IgD-negative memory B cell (primary cell): ENCODE measurements around the gene ST6GALNAC1. TPM values are rescaled to one million over a fixed set of nuclear protein-coding genes. Genes with fewer than 3 reads are reported as not detected.

Source experiments
- H3K27ac Mint-ChIP-seq, 3 donors: one replicate each; pipeline ENCODE4 v1.8.0; 2020 to 2022; ENCODE audit warnings: mild to moderate bottlenecking in 3 of 3, mixed read lengths in 3 of 3, moderate library complexity in 1 of 3
- H3K27me3 Mint-ChIP-seq: one replicate; pipeline ENCODE4 v1.8.0; 2021; ENCODE audit warnings: mixed read lengths
- H3K36me3 Mint-ChIP-seq: one replicate; pipeline ENCODE4 v1.8.0; 2020; ENCODE audit warnings: mild to moderate bottlenecking, mixed read lengths
- H3K4me1 Mint-ChIP-seq, 3 donors: one replicate each; pipeline ENCODE4 v1.8.0; 2020 to 2022; ENCODE audit warnings: mixed read lengths in 3 of 3, mild to moderate bottlenecking in 1 of 3
- H3K4me3 Mint-ChIP-seq, 4 donors: one replicate each; pipeline ENCODE4 v1.8.0; 2020 to 2022; ENCODE audit warnings: mild to moderate bottlenecking in 4 of 4, mixed read lengths in 4 of 4, moderate library complexity in 3 of 4
- H3K9me3 Mint-ChIP-seq, 3 donors: one replicate each; pipeline ENCODE4 v1.8.0; 2020 to 2021; ENCODE audit warnings: mixed read lengths in 3 of 3, mild to moderate bottlenecking in 1 of 3
- polyA plus RNA-seq: library from polyadenylated mRNA; unstranded; fragments of 300-500 nt; fragmentation: Illumina TruSeq; gene quantifications from one replicate; pipeline ENCODE4 v1.2.3, GENCODE V29; 2021

Gene ST6GALNAC1
- polyA plus RNA-seq, 1 donor from 2014 or later: 0.44 TPM

DNA sequence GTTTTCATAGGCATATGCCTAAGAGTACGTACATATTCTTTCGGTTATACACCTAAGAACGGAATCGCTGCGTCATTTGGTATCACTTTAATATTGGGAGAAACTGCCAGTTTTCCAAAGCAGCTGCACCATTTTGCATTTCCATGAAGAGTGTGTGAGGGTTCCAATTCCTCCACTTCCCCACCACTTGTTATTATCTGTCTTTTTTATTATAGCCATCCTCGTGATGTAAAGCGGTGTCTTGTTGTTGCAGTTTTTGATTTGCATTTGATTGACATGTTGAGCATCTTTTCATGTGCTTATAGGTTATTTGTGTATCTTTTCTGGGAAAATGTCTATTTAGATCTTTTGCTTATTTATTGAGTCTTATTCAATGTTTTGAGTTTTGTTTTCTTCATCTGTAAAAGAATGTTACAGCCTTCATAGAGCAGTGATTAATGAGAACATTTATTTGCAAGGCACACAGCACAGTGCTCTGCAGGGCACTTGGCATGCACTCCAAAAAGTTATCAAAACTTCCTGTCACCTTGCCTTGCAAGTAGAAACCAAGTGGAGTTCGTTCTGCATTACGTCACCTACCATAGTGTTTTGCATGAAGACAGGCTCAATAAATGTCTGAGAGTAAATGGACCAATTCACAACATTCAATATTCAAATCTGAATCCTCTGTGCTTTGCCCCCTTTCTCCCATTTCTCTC, 26.6 kb upstream of the ST6GALNAC1 start:
- peak overlapping the region in 2 of 3 donors; percentile 8 to 57 for H3K27ac Mint-ChIP-seq
- peaks cover 0 to 7% (median 5%) of the 10 kb centered on the region in 3 donors for H3K9me3 Mint-ChIP-seq
- H3K36me3 Mint-ChIP-seq: no peaks in the 10 kb centered on the region
- peaks cover 7 to 20% (median 17%) of the 10 kb centered on the region in 3 donors for H3K4me1 Mint-ChIP-seq
- H3K4me3 Mint-ChIP-seq: peak overlapping the region in 2 of 4 donors; percentile 74 to 96
- H3K27me3 Mint-ChIP-seq: peaks cover 9% of the 10 kb centered on the region

DNA sequence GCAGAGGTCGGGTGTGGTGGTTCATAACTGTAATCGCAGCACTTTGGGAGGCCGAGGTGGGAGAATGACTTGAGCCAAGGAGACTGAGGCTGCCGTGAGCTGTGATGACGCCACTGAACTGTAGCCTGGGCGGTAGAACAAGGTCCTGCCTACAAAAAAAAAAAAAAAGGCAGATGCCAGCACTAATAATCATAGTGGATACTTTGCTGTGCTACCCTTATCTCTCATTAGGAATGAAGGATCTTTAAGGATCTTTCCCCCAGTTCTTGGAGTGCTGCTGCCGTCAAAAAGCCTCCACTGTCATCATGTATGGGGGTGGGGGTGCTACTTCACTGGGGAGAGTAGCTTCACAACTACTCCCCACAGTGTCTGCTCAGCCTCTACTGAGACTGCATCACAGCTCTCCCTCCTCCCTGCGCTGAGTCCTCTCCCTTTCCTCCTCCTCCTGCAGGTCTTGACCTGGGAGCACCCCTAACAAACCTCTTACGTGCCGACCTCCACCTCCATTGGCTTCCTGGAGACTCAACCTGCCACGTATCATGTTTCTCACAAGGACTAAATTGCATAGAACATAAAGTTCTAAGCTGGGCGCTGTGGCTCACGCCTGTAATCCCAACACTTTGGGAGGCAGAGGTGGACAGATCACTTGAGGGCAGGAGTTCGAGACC, 24.4 kb upstream of the ST6GALNAC1 start:
- Mint-ChIP-seq H3K9me3 (peaks cover 0 to 7% (median 5%) of the 10 kb centered on the region in 3 donors), H3K4me3 (no peak overlapping the region), H3K27me3 (peaks cover 19% of the 10 kb centered on the region), H3K27ac (no peak overlapping the region), H3K4me1 (peaks cover 7 to 20% (median 17%) of the 10 kb centered on the region in 3 donors), H3K36me3 (peaks cover 2% of the 10 kb centered on the region)

DNA sequence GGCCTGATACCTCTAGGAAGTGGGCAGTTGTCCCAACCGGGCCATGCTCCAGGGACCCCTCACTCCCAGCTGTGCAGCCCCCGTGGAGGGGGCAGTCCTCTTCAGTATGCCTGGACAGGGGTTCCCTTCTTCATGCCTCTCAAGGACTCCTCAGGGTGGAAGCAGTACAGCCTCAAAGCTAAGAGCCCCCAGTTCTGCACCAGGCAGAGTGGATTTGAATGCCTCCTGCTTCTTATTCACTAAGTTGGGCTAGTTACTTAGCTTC, 23.9 kb upstream of the ST6GALNAC1 start:
- H3K4me3 Mint-ChIP-seq: no peak overlapping the region
- no peak overlapping the region for H3K27ac Mint-ChIP-seq
- H3K36me3 Mint-ChIP-seq: peaks cover 2% of the 10 kb centered on the region
- peaks cover 0 to 5% (median 5%) of the 10 kb centered on the region in 3 donors for H3K9me3 Mint-ChIP-seq
- peaks cover 19% of the 10 kb centered on the region for H3K27me3 Mint-ChIP-seq
- H3K4me1 Mint-ChIP-seq: peaks cover 5 to 18% (median 17%) of the 10 kb centered on the region in 3 donors

DNA sequence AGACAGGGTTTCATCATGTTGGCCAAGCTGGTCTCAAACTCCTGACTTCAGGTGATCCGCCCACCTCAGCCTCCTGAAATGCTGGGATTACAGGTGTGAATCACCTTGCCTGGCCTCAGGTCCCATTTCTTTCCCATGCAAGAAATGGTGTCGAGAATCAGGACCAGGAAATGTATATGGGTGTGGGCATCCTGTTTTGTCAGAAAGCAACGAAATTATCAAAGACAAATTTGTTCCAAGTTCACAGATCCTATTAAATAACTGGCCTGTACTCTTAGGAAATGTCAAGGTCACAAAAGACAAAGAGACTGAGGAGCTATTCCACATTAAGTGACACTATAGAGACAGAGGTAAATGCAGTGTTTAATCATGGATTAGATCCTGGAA, 17.1 kb upstream of the ST6GALNAC1 start:
- no peaks in the 10 kb centered on the region for H3K9me3 Mint-ChIP-seq
- no peak overlapping the region for H3K27ac Mint-ChIP-seq
- H3K4me1 Mint-ChIP-seq: peaks cover 7% of the 10 kb centered on the region in 3 donors
- H3K27me3 Mint-ChIP-seq: peaks cover 20% of the 10 kb centered on the region
- peaks cover 4% of the 10 kb centered on the region for H3K36me3 Mint-ChIP-seq
- H3K4me3 Mint-ChIP-seq: no peak overlapping the region

DNA sequence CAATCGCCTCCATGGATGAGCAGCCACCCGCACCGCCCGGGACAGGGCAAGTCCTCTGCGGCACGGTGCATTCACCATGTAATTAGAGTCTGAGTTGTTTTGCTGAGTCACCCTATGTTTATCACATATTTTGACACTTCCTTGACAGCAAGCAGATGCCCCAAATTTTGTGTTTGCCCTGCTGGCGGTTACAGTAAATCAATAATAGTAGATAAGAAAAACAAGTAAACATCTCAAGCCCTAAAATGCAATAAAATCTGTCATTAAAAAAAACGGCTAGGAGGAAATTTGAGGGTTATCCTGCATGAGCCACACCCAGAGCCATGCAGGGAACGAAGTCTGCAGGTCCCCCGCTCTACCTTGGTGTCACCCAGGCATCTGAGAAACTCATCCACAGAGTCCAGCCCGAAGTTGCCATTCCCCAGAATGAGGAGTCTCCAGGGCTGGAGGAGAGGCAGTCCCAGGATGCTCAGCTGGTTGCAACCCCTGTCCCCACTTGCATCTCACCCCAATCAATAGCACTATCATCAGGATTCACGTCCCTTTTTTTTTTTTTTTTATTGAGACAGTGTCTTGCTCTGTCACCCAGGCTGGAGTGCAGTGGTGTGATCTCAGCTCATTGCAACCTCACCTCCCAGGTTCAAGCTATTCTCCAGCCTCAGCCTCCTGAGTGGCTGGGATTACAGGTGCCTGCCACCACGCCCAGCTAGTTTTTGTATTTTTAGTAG, 16.5 kb upstream of the ST6GALNAC1 start:
- Mint-ChIP-seq H3K27me3 (peaks cover 18% of the 10 kb centered on the region), H3K4me1 (peaks cover 7% of the 10 kb centered on the region in 3 donors), H3K36me3 (peaks cover 4% of the 10 kb centered on the region), H3K4me3 (no peak overlapping the region), H3K9me3 (no peaks in the 10 kb centered on the region), H3K27ac (no peak overlapping the region)

DNA sequence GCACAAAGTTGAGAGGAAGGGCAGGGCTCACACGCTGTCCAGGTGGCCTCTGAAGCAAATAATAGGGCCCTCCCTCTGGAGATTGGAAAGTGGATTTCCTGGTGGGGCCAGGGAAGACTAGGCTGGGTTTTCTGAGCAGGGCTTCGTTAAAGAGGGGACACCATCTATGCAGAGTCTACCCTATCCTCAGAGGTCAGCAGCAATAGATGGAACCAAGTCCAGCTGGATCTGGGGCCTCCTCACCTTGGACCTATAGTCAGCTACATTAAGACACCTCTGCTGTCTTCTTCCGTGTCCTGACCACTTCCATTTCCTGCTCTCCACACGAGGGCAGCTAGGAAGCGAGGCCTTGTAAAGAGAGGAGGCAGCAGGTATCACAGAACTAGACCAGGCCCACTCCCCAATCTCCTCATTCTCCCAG, 14.7 kb upstream of the ST6GALNAC1 start:
- peaks cover 8% of the 10 kb centered on the region for H3K27me3 Mint-ChIP-seq
- H3K36me3 Mint-ChIP-seq: peaks cover 2% of the 10 kb centered on the region
- peaks cover 7% of the 10 kb centered on the region in 3 donors for H3K4me1 Mint-ChIP-seq
- no peaks in the 10 kb centered on the region for H3K9me3 Mint-ChIP-seq
- H3K27ac Mint-ChIP-seq: no peak overlapping the region
- H3K4me3 Mint-ChIP-seq: no peak overlapping the region

DNA sequence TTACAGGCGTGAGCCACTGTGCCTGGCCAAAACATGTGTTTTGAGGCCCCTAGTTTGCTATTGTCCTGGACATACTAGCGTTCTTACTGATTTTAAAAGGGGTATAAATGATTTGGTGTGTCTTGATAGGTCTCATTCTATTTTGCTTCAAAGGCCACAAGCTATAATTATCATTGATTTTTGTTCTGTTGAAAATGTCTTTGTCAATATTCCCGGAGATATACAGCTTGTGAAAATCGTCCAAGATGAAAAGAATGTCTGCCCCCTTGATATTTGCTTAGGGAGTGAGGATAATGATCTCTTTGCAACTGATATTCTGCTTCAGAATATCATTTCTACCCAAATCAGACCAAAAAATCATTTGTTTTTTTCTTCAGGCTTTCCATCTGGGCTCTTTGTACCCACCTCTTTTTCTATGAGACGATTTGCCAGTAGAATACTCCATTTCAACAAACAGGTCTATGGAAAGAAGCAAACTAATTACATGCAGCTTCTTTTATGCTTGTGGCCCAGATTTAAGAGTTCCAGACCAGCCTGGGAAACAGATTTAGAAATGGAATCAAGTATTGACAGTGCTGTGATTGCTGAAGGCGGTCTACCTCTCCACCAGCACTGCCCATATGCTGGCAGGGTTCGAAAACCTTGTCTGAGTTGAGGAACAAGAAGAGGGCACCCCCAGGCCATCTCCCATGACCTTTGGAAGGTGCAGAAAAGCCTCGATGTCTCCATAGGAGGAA, 14.1 kb upstream of the ST6GALNAC1 start:
- peaks cover 8% of the 10 kb centered on the region for H3K27me3 Mint-ChIP-seq
- peaks cover 7% of the 10 kb centered on the region in 3 donors for H3K4me1 Mint-ChIP-seq
- no peak overlapping the region for H3K27ac Mint-ChIP-seq
- no peak overlapping the region for H3K4me3 Mint-ChIP-seq
- H3K36me3 Mint-ChIP-seq: peaks cover 2% of the 10 kb centered on the region
- H3K9me3 Mint-ChIP-seq: no peaks in the 10 kb centered on the region

DNA sequence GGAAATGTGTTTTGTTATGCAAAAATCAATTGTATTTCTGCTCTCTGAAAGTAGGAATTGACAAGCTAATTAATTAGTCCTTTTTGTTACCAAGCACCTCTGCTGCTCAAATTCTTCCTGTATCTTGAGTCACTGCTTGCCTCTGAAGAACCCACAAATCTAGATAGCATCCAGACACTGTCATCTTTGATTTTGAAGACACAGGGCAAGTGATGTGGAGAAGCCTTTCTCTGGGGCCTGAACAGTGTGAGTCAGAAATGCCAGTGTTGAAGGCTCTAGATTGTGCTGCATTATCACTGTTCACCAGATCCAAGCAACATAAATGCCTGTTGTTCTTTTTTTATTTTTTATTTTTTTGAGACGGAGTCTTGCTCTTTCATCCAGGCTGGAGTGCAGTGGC, 10.9 kb upstream of the ST6GALNAC1 start:
- Mint-ChIP-seq H3K4me1 (no peaks in the 10 kb centered on the region), H3K27ac (no peak overlapping the region), H3K4me3 (no peak overlapping the region), H3K36me3 (peaks cover 2% of the 10 kb centered on the region), H3K27me3 (peaks cover 13% of the 10 kb centered on the region), H3K9me3 (peaks cover 0 to 2% (median 0%) of the 10 kb centered on the region in 3 donors)

DNA sequence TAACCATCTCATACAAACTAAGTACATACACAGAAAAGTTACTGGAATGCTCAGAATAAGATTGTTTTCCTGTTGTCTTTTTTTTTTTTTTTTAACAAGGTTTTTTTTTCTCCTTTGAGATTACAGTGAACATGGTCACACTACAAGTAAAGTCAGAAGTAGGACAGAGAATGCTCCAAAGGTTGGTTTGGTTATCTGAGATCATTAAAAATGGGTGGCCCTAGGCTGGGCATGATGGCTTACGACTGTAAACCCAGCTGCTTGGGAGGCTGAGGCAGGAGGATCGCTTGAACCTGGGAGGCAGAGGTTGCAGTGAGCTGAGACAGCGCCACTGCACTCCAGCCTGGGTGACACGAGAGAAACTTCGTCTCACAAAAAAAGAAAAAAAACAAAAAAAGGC, 6.9 kb upstream of the ST6GALNAC1 start:
- H3K36me3 Mint-ChIP-seq: no peaks in the 10 kb centered on the region
- no peak overlapping the region for H3K4me3 Mint-ChIP-seq
- H3K27me3 Mint-ChIP-seq: peaks cover 13% of the 10 kb centered on the region
- peaks cover 2 to 10% (median 8%) of the 10 kb centered on the region in 3 donors for H3K9me3 Mint-ChIP-seq
- no peaks in the 10 kb centered on the region for H3K4me1 Mint-ChIP-seq
- no peak overlapping the region for H3K27ac Mint-ChIP-seq

DNA sequence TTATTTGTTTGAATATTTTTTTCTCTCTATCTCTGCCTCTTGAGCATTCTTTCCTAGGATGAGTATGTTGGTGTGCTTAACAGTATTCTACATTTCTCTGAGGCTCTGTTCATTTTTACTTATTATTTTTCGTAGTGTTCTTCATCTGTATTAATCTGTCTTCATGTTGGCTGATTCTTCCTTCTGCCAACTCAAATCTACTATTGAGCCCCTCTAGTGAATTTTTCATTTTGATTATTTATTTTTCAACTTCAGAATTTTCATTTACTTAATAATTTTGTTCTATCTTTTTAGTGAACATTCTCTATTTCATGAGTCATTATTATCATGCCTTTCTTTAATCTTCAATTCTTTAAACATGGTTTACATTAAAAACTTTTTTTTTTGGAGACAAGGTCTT, 3.2 kb upstream of the ST6GALNAC1 start:
- H3K4me1 Mint-ChIP-seq: no peaks in the 10 kb centered on the region
- H3K27ac Mint-ChIP-seq: no peak overlapping the region
- peaks cover 2 to 14% (median 7%) of the 10 kb centered on the region in 3 donors for H3K9me3 Mint-ChIP-seq
- no peak overlapping the region for H3K4me3 Mint-ChIP-seq
- H3K27me3 Mint-ChIP-seq: peaks cover 16% of the 10 kb centered on the region
- H3K36me3 Mint-ChIP-seq: no peaks in the 10 kb centered on the region

DNA sequence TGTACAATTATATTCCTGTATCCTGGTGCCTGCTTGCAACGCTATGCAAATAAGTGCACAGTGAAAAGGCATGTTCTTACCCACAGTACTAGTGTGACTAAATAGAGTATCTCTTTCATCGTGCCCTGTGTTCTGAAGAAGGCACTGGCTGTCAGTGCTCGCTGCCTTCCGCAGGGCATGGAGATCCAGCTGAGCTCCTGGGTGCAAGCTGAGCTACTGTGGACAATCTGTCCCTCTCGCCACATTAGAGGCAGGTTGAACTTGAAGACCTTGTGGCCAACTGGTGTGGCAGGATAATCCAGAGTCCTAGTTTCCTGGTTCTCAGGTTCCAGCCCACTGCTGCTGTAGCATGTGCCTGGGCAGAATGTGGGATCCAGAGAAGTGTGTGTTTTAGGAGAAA, 1.9 kb upstream of the ST6GALNAC1 start:
- Mint-ChIP-seq H3K27me3 (peaks cover 13% of the 10 kb centered on the region), H3K36me3 (no peaks in the 10 kb centered on the region), H3K4me3 (no peak overlapping the region), H3K9me3 (peaks cover 2 to 14% (median 7%) of the 10 kb centered on the region in 3 donors), H3K4me1 (no peaks in the 10 kb centered on the region), H3K27ac (no peak overlapping the region)

DNA sequence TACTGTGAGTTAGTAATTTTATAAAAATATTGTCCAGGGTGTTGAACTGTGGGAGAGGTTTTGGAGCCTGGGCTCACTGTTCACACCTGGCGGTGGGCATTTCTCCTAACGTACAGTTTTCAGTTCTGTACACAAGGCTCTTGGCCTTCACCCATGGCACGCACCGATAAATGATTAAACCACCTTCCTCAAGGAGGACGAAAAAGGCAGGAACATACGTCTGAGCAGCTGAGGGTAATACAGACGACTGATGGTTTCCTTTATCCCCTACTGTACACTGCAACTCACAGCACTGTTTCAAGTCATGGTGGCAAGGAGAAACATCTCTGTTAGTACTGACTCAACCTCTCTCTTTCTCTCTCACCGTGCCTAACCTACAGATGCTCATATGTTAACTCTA, 1.4 kb upstream of the ST6GALNAC1 start:
- no peak overlapping the region for H3K4me3 Mint-ChIP-seq

DNA sequence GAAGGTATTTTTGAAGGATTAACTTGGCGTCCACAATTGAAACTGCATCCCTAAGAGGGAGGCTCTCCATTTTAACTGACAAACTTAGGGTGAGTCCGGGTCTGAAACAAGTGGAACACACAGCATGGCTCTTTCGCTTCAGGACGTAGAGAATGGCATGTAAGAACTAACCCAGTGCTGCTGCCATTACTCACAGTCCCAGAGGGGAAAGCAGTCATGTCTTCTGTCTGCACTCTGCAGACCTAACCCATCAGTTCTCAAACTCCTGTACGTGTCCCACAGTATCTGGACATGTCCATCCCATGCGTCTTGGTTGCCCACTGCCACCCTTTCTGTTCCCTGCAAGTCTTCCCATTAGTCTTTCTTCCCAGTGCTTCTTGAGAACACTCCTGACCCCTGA, 563 bp downstream of the ST6GALNAC1 start:
- no peak overlapping the region for H3K4me3 Mint-ChIP-seq
- H3K9me3 Mint-ChIP-seq: peaks cover 2 to 14% (median 7%) of the 10 kb centered on the region in 3 donors
- peaks cover 2% of the 10 kb centered on the region for H3K36me3 Mint-ChIP-seq
- H3K27ac Mint-ChIP-seq: no peak overlapping the region
- no peaks in the 10 kb centered on the region for H3K4me1 Mint-ChIP-seq
- peaks cover 14% of the 10 kb centered on the region for H3K27me3 Mint-ChIP-seq

More for the DNA sequence above, 1.4 kb upstream of the ST6GALNAC1 start:
- Mint-ChIP-seq H3K36me3 (no peaks in the 10 kb centered on the region), H3K27ac (peak overlapping the region in 1 of 3 donors; percentile 55), H3K9me3 (peaks cover 2 to 14% (median 7%) of the 10 kb centered on the region in 3 donors), H3K27me3 (peaks cover 13% of the 10 kb centered on the region), H3K4me1 (no peaks in the 10 kb centered on the region)

DNA sequence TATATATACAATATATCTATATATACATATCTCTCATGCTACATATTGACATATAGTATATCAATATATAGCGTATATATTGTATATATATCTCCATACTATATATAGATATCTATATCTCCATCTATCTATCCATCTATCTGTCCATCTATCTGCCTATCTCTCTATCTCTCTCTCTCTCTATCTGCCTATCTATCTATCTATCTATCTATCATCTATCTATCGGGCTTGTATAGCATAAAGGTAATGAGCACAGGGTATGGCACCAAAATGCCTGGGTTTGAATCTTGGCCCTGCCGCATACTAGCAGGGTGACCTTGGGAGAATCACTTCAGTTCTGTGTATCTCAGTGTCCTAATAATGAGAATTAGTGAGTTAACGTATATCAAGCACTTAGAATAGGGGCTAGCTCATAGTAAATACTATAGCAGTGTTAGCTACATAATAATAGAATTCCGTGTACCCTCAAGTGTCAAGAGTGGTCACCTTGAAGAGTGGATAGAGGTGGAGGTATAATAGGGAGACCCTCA, 1.5 kb downstream of the ST6GALNAC1 start:
- no peak overlapping the region for H3K27ac Mint-ChIP-seq
- H3K4me3 Mint-ChIP-seq: no peak overlapping the region
- H3K9me3 Mint-ChIP-seq: peaks cover 2 to 14% (median 5%) of the 10 kb centered on the region in 3 donors
- peaks cover 2% of the 10 kb centered on the region for H3K36me3 Mint-ChIP-seq
- H3K4me1 Mint-ChIP-seq: no peaks in the 10 kb centered on the region
- H3K27me3 Mint-ChIP-seq: peaks cover 14% of the 10 kb centered on the region

DNA sequence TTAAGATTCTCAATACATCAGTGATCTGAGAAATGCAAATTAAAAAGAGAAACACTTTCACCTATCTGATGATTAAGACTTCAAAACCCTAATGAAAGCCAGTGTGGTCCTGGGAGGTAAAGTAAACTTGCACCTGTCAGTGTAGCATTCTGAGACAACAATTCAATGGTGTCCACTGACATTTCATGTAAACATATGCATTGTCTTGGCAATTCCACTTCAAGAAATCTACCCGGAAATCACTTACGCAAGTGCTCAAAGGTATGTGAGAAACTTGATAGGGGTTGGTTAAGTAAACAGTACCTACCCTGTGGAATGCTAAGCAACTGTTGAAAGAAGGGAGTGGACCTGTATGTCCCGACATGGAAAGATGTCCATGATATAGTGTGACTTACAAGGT, 2.1 kb downstream of the ST6GALNAC1 start:
- no peak overlapping the region for H3K4me3 Mint-ChIP-seq
- no peak overlapping the region for H3K27ac Mint-ChIP-seq
- peaks cover 2 to 11% (median 3%) of the 10 kb centered on the region in 3 donors for H3K9me3 Mint-ChIP-seq
- peaks cover 2% of the 10 kb centered on the region for H3K36me3 Mint-ChIP-seq
- peaks cover 13% of the 10 kb centered on the region for H3K27me3 Mint-ChIP-seq
- H3K4me1 Mint-ChIP-seq: no peaks in the 10 kb centered on the region
